ENCODE measurements around the gene ATP6V0B. TPM values are rescaled to one million over a fixed set of nuclear protein-coding genes. Genes with fewer than 3 reads are reported as not detected.

ATP6V0B gene
- total and polyA plus RNA-seq, 10 of the 15 experiments (the other 5 are each of a cell fraction or from before 2014, with no cell fraction given): 65.3 to 250 (median 144) TPM

- intact Hi-C loops (cut with micrococcal nuclease; ENCODE audit: unreplicated experiment) (loop anchor here (1.0 to 5.0 kb wide), 3 partner anchors 96 to 405 kb away; no protein-coding TSS in a partner anchor), in situ Hi-C loops (cut with MboI) (loop anchor here (5.0 kb wide), 1 partner anchor 171 kb away; no protein-coding TSS in a partner anchor)
- ChIA-PET POLR2A (interaction anchor here (1.0 to 1.8 kb wide), 2 partner anchors 169 to 170 kb away, joined by 4 to 24 read pairs; no protein-coding TSS in a partner anchor), CTCF (interaction anchor here (0.8 to 19.3 kb wide), 47 partner anchors 10 to 707 kb away, joined by 3 to 1117 read pairs (median 7); partner anchors contain the start of genes IPO13, KDM4A and ST3GAL3), SMC1A (ENCODE audit: uncharacterized antibody, unreplicated experiment) (interaction anchor here (1.0 to 8.7 kb wide), 16 partner anchors 12 to 404 kb away, joined by 3 to 481 read pairs (median 5); partner anchors contain the start of gene IPO13), RAD21 (ENCODE audit: unreplicated experiment) (interaction anchor here (0.5 to 13.3 kb wide), 23 partner anchors 10 to 706 kb away, joined by 3 to 587 read pairs (median 7); partner anchors contain the start of genes IPO13, KDM4A and PTPRF)
- H3K27ac ChIP-seq (ENCODE audit: control insufficient read depth, insufficient read depth): no peak within 1 kb of the TSS
- no peak for ATAC-seq
- no peaks in the 10 kb centered on the region for H3K9me3 ChIP-seq (replicated peaks; ENCODE audit: control insufficient read depth, insufficient read depth, low read length)
- no peaks in the 10 kb centered on the region for H3K79me2 ChIP-seq (ENCODE audit: control insufficient read depth, insufficient read depth, low read length)
- no TSS peak for BruUV-seq (replicated peaks)
- H4K20me1 ChIP-seq (ENCODE audit: control insufficient read depth, insufficient read depth): no peaks in the 10 kb centered on the region
- no peaks in the 10 kb centered on the region for H3K36me3 ChIP-seq (ENCODE audit: control insufficient read depth in 2 of 2, insufficient read depth in 2 of 2, low read length in 1 of 2)
- no peaks in the 10 kb centered on the region for H3K27me3 ChIP-seq (replicated peaks in 1 of 2; ENCODE audit: control insufficient read depth in 2 of 2, insufficient read depth in 2 of 2, low read length in 1 of 2)
- peak within 1 kb of the TSS; percentile 58 for H2AFZ ChIP-seq (ENCODE audit: control insufficient read depth, low read depth, low read length)
- TF ChIP-seq TARDBP (IDR thresholded peaks at IDR 0.05; ENCODE audit: borderline replicate concordance) (no peak), IKZF1 (conservative IDR thresholded peaks at IDR 0.05) (no peak), JUND (IDR thresholded peaks at IDR 0.05; ENCODE audit: low read depth, low read length) (no peak), SUPT20H (IDR thresholded peaks at IDR 0.05; ENCODE audit: borderline replicate concordance, control insufficient read depth, low read depth, low read length) (no peak), KAT2A (conservative IDR thresholded peaks at IDR 0.05; ENCODE audit: control insufficient read depth, low read depth, low read length) (no peak), ZNF274 (IDR thresholded peaks at IDR 0.05; ENCODE audit: insufficient read depth, insufficient read length) (no peak), RUNX3 (IDR thresholded peaks at IDR 0.05; ENCODE audit: low read length) (no peak), RELA (IDR thresholded peaks at IDR 0.05; ENCODE audit: borderline replicate concordance, partially characterized antibody) (no peak), E2F4 (IDR thresholded peaks at IDR 0.05; ENCODE audit: low read depth, low read length) (no peak), NBN (IDR thresholded peaks at IDR 0.05) (no peak), DPF2 (IDR thresholded peaks at IDR 0.05) (no peak)
- TF ChIP-seq, protein P1, sequence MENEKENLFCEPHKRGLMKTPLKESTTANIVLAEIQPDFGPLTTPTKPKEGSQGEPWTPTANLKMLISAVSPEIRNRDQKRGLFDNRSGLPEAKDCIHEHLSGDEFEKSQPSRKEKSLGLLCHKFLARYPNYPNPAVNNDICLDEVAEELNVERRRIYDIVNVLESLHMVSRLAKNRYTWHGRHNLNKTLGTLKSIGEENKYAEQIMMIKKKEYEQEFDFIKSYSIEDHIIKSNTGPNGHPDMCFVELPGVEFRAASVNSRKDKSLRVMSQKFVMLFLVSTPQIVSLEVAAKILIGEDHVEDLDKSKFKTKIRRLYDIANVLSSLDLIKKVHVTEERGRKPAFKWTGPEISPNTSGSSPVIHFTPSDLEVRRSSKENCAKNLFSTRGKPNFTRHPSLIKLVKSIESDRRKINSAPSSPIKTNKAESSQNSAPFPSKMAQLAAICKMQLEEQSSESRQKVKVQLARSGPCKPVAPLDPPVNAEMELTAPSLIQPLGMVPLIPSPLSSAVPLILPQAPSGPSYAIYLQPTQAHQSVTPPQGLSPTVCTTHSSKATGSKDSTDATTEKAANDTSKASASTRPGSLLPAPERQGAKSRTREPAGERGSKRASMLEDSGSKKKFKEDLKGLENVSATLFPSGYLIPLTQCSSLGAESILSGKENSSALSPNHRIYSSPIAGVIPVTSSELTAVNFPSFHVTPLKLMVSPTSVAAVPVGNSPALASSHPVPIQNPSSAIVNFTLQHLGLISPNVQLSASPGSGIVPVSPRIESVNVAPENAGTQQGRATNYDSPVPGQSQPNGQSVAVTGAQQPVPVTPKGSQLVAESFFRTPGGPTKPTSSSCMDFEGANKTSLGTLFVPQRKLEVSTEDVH (IDR thresholded peaks at IDR 0.05; ENCODE audit: low read depth, partially characterized antibody): no peak
- TF ChIP-seq, protein P2, sequence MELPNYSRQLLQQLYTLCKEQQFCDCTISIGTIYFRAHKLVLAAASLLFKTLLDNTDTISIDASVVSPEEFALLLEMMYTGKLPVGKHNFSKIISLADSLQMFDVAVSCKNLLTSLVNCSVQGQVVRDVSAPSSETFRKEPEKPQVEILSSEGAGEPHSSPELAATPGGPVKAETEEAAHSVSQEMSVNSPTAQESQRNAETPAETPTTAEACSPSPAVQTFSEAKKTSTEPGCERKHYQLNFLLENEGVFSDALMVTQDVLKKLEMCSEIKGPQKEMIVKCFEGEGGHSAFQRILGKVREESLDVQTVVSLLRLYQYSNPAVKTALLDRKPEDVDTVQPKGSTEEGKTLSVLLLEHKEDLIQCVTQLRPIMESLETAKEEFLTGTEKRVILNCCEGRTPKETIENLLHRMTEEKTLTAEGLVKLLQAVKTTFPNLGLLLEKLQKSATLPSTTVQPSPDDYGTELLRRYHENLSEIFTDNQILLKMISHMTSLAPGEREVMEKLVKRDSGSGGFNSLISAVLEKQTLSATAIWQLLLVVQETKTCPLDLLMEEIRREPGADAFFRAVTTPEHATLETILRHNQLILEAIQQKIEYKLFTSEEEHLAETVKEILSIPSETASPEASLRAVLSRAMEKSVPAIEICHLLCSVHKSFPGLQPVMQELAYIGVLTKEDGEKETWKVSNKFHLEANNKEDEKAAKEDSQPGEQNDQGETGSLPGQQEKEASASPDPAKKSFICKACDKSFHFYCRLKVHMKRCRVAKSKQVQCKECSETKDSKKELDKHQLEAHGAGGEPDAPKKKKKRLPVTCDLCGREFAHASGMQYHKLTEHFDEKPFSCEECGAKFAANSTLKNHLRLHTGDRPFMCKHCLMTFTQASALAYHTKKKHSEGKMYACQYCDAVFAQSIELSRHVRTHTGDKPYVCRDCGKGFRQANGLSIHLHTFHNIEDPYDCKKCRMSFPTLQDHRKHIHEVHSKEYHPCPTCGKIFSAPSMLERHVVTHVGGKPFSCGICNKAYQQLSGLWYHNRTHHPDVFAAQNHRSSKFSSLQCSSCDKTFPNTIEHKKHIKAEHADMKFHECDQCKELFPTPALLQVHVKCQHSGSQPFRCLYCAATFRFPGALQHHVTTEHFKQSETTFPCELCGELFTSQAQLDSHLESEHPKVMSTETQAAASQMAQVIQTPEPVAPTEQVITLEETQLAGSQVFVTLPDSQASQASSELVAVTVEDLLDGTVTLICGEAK (IDR thresholded peaks at IDR 0.05; ENCODE audit: borderline replicate concordance): no peak
- H3K4me2 ChIP-seq (ENCODE audit: control insufficient read depth, insufficient read depth): peak within 1 kb of the TSS; percentile 67
- peak within 1 kb of the TSS; percentile 17; the same call in 1 of the 2 replicates for H3K9ac ChIP-seq (ENCODE audit: control insufficient read depth, insufficient read depth, low read length)
- peak within 1 kb of the TSS; percentile 60 for H3K4me3 ChIP-seq
- FAIRE-seq: no peak
- peaks cover 11% of the 10 kb centered on the region for H3K4me1 ChIP-seq (ENCODE audit: control insufficient read depth, insufficient read depth, low read length)
- no peak for DNase-seq (ENCODE audit: low read depth, low spot score)
- 43% methylated on average over 42 of the region's 42 CpGs for WGBS (ENCODE audit: insufficient coverage, insufficient replicate concordance, low lambda C conversion rate, missing lambda C conversion rate)
Measured at GRCh38 chr1:43933386-43934100, 41.2 kb upstream of the ATP6V0B start, which contains the start of gene ARTN. Gene ARTN, plus strand, starts transcription at chr1:43933801. Its CDS starts 1,856 bp downstream, at chr1:43935657.

Data from GM12878 (cell line).